Heart left ventricle (tissue), 16 donors: Measurements from ENCODE around the gene MGP. TPM values are rescaled to one million over a fixed set of nuclear protein-coding genes. Genes with fewer than 3 reads are reported as not detected.

ENCODE experiments used
- ATAC-seq, 4 donors: fragments of 200-7000 bp; cut with Tn5 transposase; one replicate each; pipeline ENCODE4 v1.9.1; 2020 to 2022; ENCODE audit warnings: moderate library complexity in 4 of 4, mild to moderate bottlenecking in 3 of 4, moderate number of reproducible peaks in 1 of 4
- DNase-seq, 5 donors: peaks; one replicate each; pipeline ENCODE4 v3.0.0-alpha.2; 2020
- H3K27ac ChIP-seq, 12 donors: fragments of 200-600 bp; sonication (generic) in 4 of 12; one replicate each; pipeline versions ENCODE4 v1.5.0 to v1.8.0; 2016 to 2022; ENCODE audit warnings: mild to moderate bottlenecking in 2 of 12
- H3K27me3 ChIP-seq, 9 donors: fragments of 200-600 bp; sonication (generic) in 2 of 9; one replicate each; pipeline versions ENCODE4 v1.5.1 to v1.8.0; 2016 to 2022; ENCODE audit warnings: mild to moderate bottlenecking in 3 of 9
- H3K36me3 ChIP-seq, 9 donors: fragments of 200-600 bp; sonication (generic) in 2 of 9; one replicate each; pipeline versions ENCODE4 v1.5.0 to v1.8.0; 2018 to 2022; ENCODE audit warnings: mild to moderate bottlenecking in 2 of 9
- H3K4me1 ChIP-seq, 12 donors: fragments of 200-600 bp; sonication (generic) in 4 of 12; one replicate each; pipeline versions ENCODE4 v1.5.0 to v1.8.0; 2016 to 2022; ENCODE audit warnings: mild to moderate bottlenecking in 3 of 12
- H3K4me3 ChIP-seq, 12 donors: fragments of 200-600 bp; sonication (generic) in 4 of 12; one replicate each; pipeline versions ENCODE4 v1.5.0 to v1.8.0; 2017 to 2022; ENCODE audit warnings: mild to moderate bottlenecking in 9 of 12, moderate library complexity in 4 of 12
- H3K9me3 ChIP-seq, 12 donors: fragments of 200-600 bp; sonication (generic) in 4 of 12; one replicate each; pipeline versions ENCODE4 v1.5.0 to v1.8.0; 2016 to 2022; ENCODE audit warnings: mild to moderate bottlenecking in 1 of 12
- CTCF ChIP-seq, 12 donors: fragments of 200-600 bp; sonication (generic) in 4 of 12; IDR thresholded peaks; one replicate each; pipeline versions ENCODE4 v1.5.0 to v1.8.0; 2018 to 2022; ENCODE audit warnings: antibody characterized with exemption in 12 of 12, mild to moderate bottlenecking in 5 of 12
- POLR2A ChIP-seq, 2 donors: fragments of 450-650 bp; IDR thresholded peaks; one replicate each; pipeline ENCODE4 v1.6.1; 2017; ENCODE audit warnings: antibody characterized with exemption in 2 of 2, mild to moderate bottlenecking in 2 of 2, moderate library complexity in 2 of 2
- WGBS, 4 donors: extraction: QIAGEN DNeasy Blood & Tissue Kit in 2 of 4; methylation state at CpG; one replicate each; pipeline versions ENCODE4 v1.1.5 to v1.1.7; 2013 to 2018; 5-methylcytosine and 5-hydroxymethylcytosine counted together
- intact Hi-C, 10 donors: fragments of 100-400 bp; cut with DNase I; formaldehyde crosslinking; loops; one replicate each; pipeline versions ENCODE4 v1.11.1 to v1.14.2; 2022
- polyA plus RNA-seq, 2 donors: library from polyadenylated mRNA; stranded (reverse); fragments of 200-250 nt; gene quantifications; one replicate each; pipeline ENCODE4 v1.2.3, GENCODE V29; 2013
- total RNA-seq, 9 donors: library from RNA; depleted of rRNA in 2 of 9; stranded (reverse); fragments of >200 nt in 2 of 9; fragmentation: NEBNext Ultra II Directional in 3 of 9; extraction: Animal tissue kit (Norgen Biotek cat#: 25700) in 3 of 9; gene quantifications; one replicate each; pipeline versions ENCODE4 v1.1.0 to v1.2.4, GENCODE V29; 2016 to 2023
- donor health status: ischemic (EF 13 %, LVEDD 7.1; RV severe dilation, severe dysfunction).
- donor health status: healthy with polysubstance abuse.
- donor health status: DM: no; HTN: yes; CAD: no.
- donor health status: DM: no; HTN: no; CAD: no.
- donor health status: ischemic (EF 25% LVEDD 6.9; RV normal size, moderate dysfunction).
- donor health status: ischemic (EF 25% LVEDD 5.7; RV mildly dilated, moderate dysfunction).
- donor health status: healthy.
- donor health status: DM: yes; HTN: yes; CAD: no.
- donor health status: ischemic (EF 35%, LVEDD 5.7; RV mildly dilated, moderate dysfunction).
- donor health status: nonischemic (EF 11% LVEDD 7.7; RV severe dilation, severe dysfunction).
- donor health status: DM: yes; HTN: yes; CAD: no.
- donor health status: PGD.
- donor health status: ischemic (EF 29% LVEDD 5.4; RV normal size, mild dysfunction).
- donor health status: nonischemic (EF 23%, LVEDD 6.1; RV moderate dilation, normal function).

Gene MGP
- total and polyA plus RNA-seq, 11 donors, result 142 to 651 (median 255) TPM

GRCh38 chr12:14919455-14919854 lies 33.8 kb upstream of the MGP start:
- DNase-seq, result no peak
- intact Hi-C loops, result no loop called here
- Histone ChIP-seq H3K9me3 (peaks cover 0 to 8% (median 0%) of the 10 kb centered on the region in 12 donors), H3K4me1 (peaks cover 0 to 7% (median 0%) of the 10 kb centered on the region in 12 donors), H3K4me3 (no peak overlapping the region), H3K27me3 (no peaks in the 10 kb centered on the region), H3K36me3 (peaks cover 0 to 54% (median 0%) of the 10 kb centered on the region in 9 donors), H3K27ac (no peak overlapping the region)
- no peak for ATAC-seq
- TF ChIP-seq CTCF (IDR thresholded peaks at IDR 0.05), result no peak
- no peak for TF ChIP-seq POLR2A (IDR thresholded peaks at IDR 0.05)

GRCh38 chr12:14915736-14916135 lies 30.1 kb upstream of the MGP start:
- H3K27ac ChIP-seq, result no peak overlapping the region
- H3K4me1 ChIP-seq, result peaks cover 0 to 8% (median 0%) of the 10 kb centered on the region in 12 donors
- no peaks in the 10 kb centered on the region for H3K9me3 ChIP-seq
- 74 to 90% (median 79%) methylated on average over 2 of the region's 2 CpGs for WGBS, 4 donors
- intact Hi-C loops, result no loop called here
- H3K27me3 ChIP-seq, result no peaks in the 10 kb centered on the region
- H3K36me3 ChIP-seq, result peaks cover 0 to 68% (median 0%) of the 10 kb centered on the region in 9 donors
- no peak for TF ChIP-seq POLR2A (IDR thresholded peaks at IDR 0.05)
- no peak for TF ChIP-seq CTCF (IDR thresholded peaks at IDR 0.05)
- H3K4me3 ChIP-seq, result no peak overlapping the region
- no peak for DNase-seq
- no peak for ATAC-seq

GRCh38 chr12:14913381-14913781 lies 27.7 kb upstream of the MGP start:
- H3K4me3 ChIP-seq, result no peak overlapping the region
- intact Hi-C loops, result loop anchor here in 1 of 10 donors (5.0 kb wide), 1 partner anchor 34 kb away; no protein-coding TSS in a partner anchor
- no peaks in the 10 kb centered on the region for H3K9me3 ChIP-seq
- ATAC-seq (peak in 3 of 4 donors; percentile 73 to 91 (median 75)), DNase-seq (peak in 3 of 5 donors; percentile 33 to 61 (median 59))
- peak overlapping the region in 4 of 12 donors; percentile 0 to 56 (median 21) for H3K27ac ChIP-seq
- H3K4me1 ChIP-seq, result peaks cover 0 to 8% (median 0%) of the 10 kb centered on the region in 12 donors
- no peaks in the 10 kb centered on the region for H3K27me3 ChIP-seq
- 51 to 73% (median 63%) methylated on average over 4 of the region's 4 CpGs for WGBS, 4 donors
- no peak for TF ChIP-seq POLR2A (IDR thresholded peaks at IDR 0.05)
- TF ChIP-seq CTCF (IDR thresholded peaks at IDR 0.05), result no peak
- peaks cover 0 to 48% (median 0%) of the 10 kb centered on the region in 9 donors for H3K36me3 ChIP-seq

- ATAC-seq (no peak), DNase-seq (no peak)
- H3K4me3 ChIP-seq, result no peak overlapping the region
- no peaks in the 10 kb centered on the region for H3K27me3 ChIP-seq
- TF ChIP-seq POLR2A (IDR thresholded peaks at IDR 0.05) (no peak), CTCF (IDR thresholded peaks at IDR 0.05) (no peak)
- H3K36me3 ChIP-seq, result peaks cover 0 to 28% (median 0%) of the 10 kb centered on the region in 9 donors
- H3K9me3 ChIP-seq, result no peaks in the 10 kb centered on the region
- H3K27ac ChIP-seq, result no peak overlapping the region
- WGBS, 4 donors, result 55 to 94% (median 77%) methylated on average over 2 of the region's 2 CpGs
- H3K4me1 ChIP-seq, result peaks cover 0 to 11% (median 4%) of the 10 kb centered on the region in 12 donors
- intact Hi-C loops, result loop anchor here in 1 of 10 donors (5.0 kb wide), 1 partner anchor 36 kb away; no protein-coding TSS in a partner anchor
Measured at GRCh38 chr12:14911131-14911530, 25.5 kb upstream of the MGP start.
